HepG2 (cell line): ENCODE data around the gene TM4SF5. TPM values are rescaled to one million over a fixed set of nuclear protein-coding genes. Genes with fewer than 3 reads are reported as not detected.

Source experiments
- BRCA1 ChIP-seq: sonication (generic); formaldehyde crosslinking; IDR thresholded peaks from 2 replicates; pipeline ENCODE4 v1.4.0; 2020; ENCODE audit warnings: missing genetic modification reagents
- ETV5 ChIP-seq: IDR thresholded peaks from 2 replicates; pipeline ENCODE4 v1.6.1; 2018; ENCODE audit warnings: missing biosample characterization, missing genetic modification reagents, inconsistent platforms, borderline replicate concordance
- FOXO1 ChIP-seq: sonication (generic); formaldehyde crosslinking; IDR thresholded peaks from 2 replicates; pipeline ENCODE4 v1.4.0; 2020; ENCODE audit warnings: missing genetic modification reagents
- KLF12 ChIP-seq: sonication (generic); formaldehyde crosslinking; IDR thresholded peaks from 2 replicates; pipeline ENCODE4 v1.4.0; 2020; ENCODE audit warnings: missing genetic modification reagents, borderline replicate concordance
- PBX3 ChIP-seq: sonication (generic); formaldehyde crosslinking; IDR thresholded peaks from 2 replicates; pipeline ENCODE4 v1.8.1; 2023; ENCODE audit warnings: missing genetic modification reagents, inconsistent platforms, borderline replicate concordance
- RARG ChIP-seq: sonication (generic); formaldehyde crosslinking; IDR thresholded peaks from 2 replicates; pipeline ENCODE4 v1.4.0; 2020; ENCODE audit warnings: low read depth, mild to moderate bottlenecking, missing genetic modification reagents
- SKI ChIP-seq: fragments of 450-650 bp; IDR thresholded peaks from one replicate; pipeline ENCODE4 v1.6.1; 2018; ENCODE audit warnings: mild to moderate bottlenecking; ENCODE audit not compliant: partially characterized antibody
- STAT5B ChIP-seq: sonication (generic); formaldehyde crosslinking; IDR thresholded peaks from 2 replicates; pipeline ENCODE4 v1.4.0; 2020; ENCODE audit warnings: missing genetic modification reagents
- ZBTB43 ChIP-seq: sonication (generic); formaldehyde crosslinking; conservative IDR thresholded peaks from 2 replicates; pipeline ENCODE4 v1.4.0; 2020; ENCODE audit warnings: missing genetic modification reagents
- ZFX ChIP-seq: sonication (generic); formaldehyde crosslinking; IDR thresholded peaks from 2 replicates; pipeline ENCODE4 v1.4.0; 2020; ENCODE audit warnings: mild to moderate bottlenecking, low read depth, missing genetic modification reagents, moderate library complexity
- ZNF225 ChIP-seq: sonication (generic); formaldehyde crosslinking; IDR thresholded peaks from 2 replicates; pipeline ENCODE4 v1.4.0; 2020; ENCODE audit warnings: mild to moderate bottlenecking, missing genetic modification reagents
- ZNF234 ChIP-seq: sonication (generic); formaldehyde crosslinking; conservative IDR thresholded peaks from 2 replicates; pipeline ENCODE4 v1.5.1; 2020; ENCODE audit warnings: mild to moderate bottlenecking, missing genetic modification reagents
- ZNF253 ChIP-seq: sonication (generic); formaldehyde crosslinking; IDR thresholded peaks from 2 replicates; pipeline ENCODE4 v1.8.0; 2022; ENCODE audit warnings: mild to moderate bottlenecking, missing genetic modification reagents, borderline replicate concordance
- ZNF331 ChIP-seq: sonication (generic); formaldehyde crosslinking; IDR thresholded peaks from 2 replicates; pipeline ENCODE4 v1.4.0; 2020; ENCODE audit warnings: missing genetic modification reagents
- ZNF430 ChIP-seq: sonication (generic); formaldehyde crosslinking; IDR thresholded peaks from 2 replicates; pipeline ENCODE4 v1.9.0; 2021; ENCODE audit warnings: mild to moderate bottlenecking, missing genetic modification reagents
- ZNF547 ChIP-seq: sonication (generic); formaldehyde crosslinking; IDR thresholded peaks from 2 replicates; pipeline ENCODE4 v1.5.1; 2020; ENCODE audit warnings: mild to moderate bottlenecking, missing genetic modification reagents
- ZNF563 ChIP-seq: sonication (generic); formaldehyde crosslinking; IDR thresholded peaks from 2 replicates; pipeline ENCODE4 v1.8.0; 2022; ENCODE audit warnings: mild to moderate bottlenecking, moderate library complexity, missing genetic modification reagents
- ZNF766 ChIP-seq: sonication (generic); formaldehyde crosslinking; IDR thresholded peaks from 2 replicates; pipeline ENCODE4 v1.5.0; 2020; ENCODE audit warnings: missing genetic modification reagents, borderline replicate concordance
- ZNF83 ChIP-seq: sonication (generic); formaldehyde crosslinking; IDR thresholded peaks from 2 replicates; pipeline ENCODE4 v1.4.0; 2020; ENCODE audit warnings: missing genetic modification reagents, mild to moderate bottlenecking, borderline replicate concordance
- polyA plus RNA-seq, 8 experiments: library from polyadenylated mRNA; depleted of rRNA in 3 of 8; stranded (reverse) in 7 of 8; unstranded in 1 of 8; fragments of >200 nt; fragmentation: Illumina TruSeq in 4 of 8; extraction: Trizol in 4 of 8; gene quantifications; 2 replicates each; pipeline versions ENCODE4 v1.2.1 to v1.2.3, GENCODE V29; 2011 to 2016; ENCODE audit warnings: low read depth in 4 of 8, missing spikeins in 1 of 8, mixed read lengths in 1 of 8; ENCODE audit not compliant: insufficient read depth in 1 of 8
- total RNA-seq, 5 experiments: library from RNA; depleted of rRNA; stranded (reverse); fragments of >200 nt; fragmentation: Illumina TruSeq; extraction: Trizol; gene quantifications; 2 replicates each; pipeline ENCODE4 v1.2.3, GENCODE V29; 2016; ENCODE audit warnings: low read depth in 1 of 5
- TF ChIP-seq, protein P1 (sequence below): sonication (generic); formaldehyde crosslinking; IDR thresholded peaks from 2 replicates; pipeline ENCODE4 v1.8.0; 2022; ENCODE audit warnings: mild to moderate bottlenecking, missing genetic modification reagents
- TF ChIP-seq, protein P2 (sequence below): sonication (generic); formaldehyde crosslinking; conservative IDR thresholded peaks from 2 replicates; pipeline ENCODE4 v1.8.0; 2022; ENCODE audit warnings: mild to moderate bottlenecking, moderate library complexity, missing genetic modification reagents
- TF ChIP-seq, protein P3 (sequence below): sonication (generic); IDR thresholded peaks from 2 replicates; pipeline ENCODE4 v1.6.1; 2016; ENCODE audit warnings: low read depth, borderline replicate concordance

Gene TM4SF5
- total and polyA plus RNA-seq, 2 of the 13 experiments (the other 11 are each of a cell fraction or from before 2014, with no cell fraction given), result 30.1 to 126 TPM

DNA sequence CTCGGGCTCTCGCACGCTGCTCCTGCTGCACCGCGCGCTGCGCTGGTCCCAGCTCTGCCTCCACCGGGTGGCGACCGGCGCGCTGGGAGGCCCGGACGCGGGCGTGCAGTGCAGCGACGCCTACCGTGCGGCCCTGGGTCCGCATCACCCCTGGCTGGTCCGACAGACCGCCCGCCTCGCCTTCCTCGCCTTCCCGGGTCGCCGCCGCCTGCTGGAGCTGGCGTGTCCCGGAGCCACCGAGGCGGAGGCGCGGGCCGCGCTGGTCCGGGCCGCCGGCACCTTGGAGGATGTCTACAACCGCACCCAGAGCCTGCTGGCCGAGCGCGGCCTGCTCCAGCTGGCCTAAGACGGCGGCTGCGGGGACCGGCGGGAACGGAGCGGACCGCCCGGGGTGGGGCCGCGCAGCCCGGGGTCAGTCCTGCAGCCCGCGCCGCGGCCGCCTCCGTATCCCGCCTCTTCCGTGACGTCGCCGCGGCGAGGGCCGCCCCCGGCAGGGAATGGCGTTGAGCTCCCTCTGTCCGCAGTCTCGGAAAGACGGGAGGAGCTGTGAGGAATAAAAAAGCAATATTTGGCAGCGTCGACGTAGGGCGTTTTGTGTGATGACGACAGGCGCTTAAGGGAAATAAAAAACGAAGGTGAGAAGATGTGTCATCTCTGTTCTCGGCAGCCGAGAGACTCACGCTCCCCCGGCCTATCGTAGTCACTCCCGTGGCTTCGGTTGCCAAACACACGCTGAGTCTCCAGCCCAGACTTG is 18.4 kb downstream of the TM4SF5 start (continued):
- TF ChIP-seq FOXO1 (peak; percentile 33; the same call in 1 of the 2 replicates), ZNF766 (CRISPR knock-in tag) (peak; percentile 56; the same call in 1 of the 2 replicates), ZNF563 (peak; percentile 85), ETV5 (CRISPR knock-in tag) (peak; percentile 91), ZNF430 (CRISPR knock-in tag) (peak; percentile 71; the same call in 1 of the 2 replicates), ZFX (CRISPR knock-in tag) (peak; percentile 93), ZNF331 (CRISPR knock-in tag) (peak; percentile 54; the same call in 1 of the 2 replicates), ZNF234 (CRISPR knock-in tag) (peak; percentile 88; the same call in 1 of the 2 replicates), SKI (peak; percentile 73), STAT5B (CRISPR knock-in tag) (no peak), ZNF83 (CRISPR knock-in tag) (no peak), BRCA1 (peak; percentile 57; the same call in 1 of the 2 replicates), RARG (no peak), ZBTB43 (CRISPR knock-in tag) (peak; percentile 48; the same call in 1 of the 2 replicates), ZNF253 (CRISPR knock-in tag) (no peak), ZNF225 (CRISPR knock-in tag) (peak; percentile 67), ZNF547 (peak; percentile 19; the same call in 1 of the 2 replicates), KLF12 (CRISPR knock-in tag) (0 out of 2 replicates have a peak, but pooled peaks have one; percentile 59), PBX3 (CRISPR knock-in tag) (no peak; the same call in 1 of the 2 replicates)
- TF ChIP-seq, protein P1, sequence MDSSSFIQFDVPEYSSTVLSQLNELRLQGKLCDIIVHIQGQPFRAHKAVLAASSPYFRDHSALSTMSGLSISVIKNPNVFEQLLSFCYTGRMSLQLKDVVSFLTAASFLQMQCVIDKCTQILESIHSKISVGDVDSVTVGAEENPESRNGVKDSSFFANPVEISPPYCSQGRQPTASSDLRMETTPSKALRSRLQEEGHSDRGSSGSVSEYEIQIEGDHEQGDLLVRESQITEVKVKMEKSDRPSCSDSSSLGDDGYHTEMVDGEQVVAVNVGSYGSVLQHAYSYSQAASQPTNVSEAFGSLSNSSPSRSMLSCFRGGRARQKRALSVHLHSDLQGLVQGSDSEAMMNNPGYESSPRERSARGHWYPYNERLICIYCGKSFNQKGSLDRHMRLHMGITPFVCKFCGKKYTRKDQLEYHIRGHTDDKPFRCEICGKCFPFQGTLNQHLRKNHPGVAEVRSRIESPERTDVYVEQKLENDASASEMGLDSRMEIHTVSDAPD (CRISPR knock-in tag), result peak; percentile 19; the same call in 1 of the 2 replicates
- TF ChIP-seq, protein P2, sequence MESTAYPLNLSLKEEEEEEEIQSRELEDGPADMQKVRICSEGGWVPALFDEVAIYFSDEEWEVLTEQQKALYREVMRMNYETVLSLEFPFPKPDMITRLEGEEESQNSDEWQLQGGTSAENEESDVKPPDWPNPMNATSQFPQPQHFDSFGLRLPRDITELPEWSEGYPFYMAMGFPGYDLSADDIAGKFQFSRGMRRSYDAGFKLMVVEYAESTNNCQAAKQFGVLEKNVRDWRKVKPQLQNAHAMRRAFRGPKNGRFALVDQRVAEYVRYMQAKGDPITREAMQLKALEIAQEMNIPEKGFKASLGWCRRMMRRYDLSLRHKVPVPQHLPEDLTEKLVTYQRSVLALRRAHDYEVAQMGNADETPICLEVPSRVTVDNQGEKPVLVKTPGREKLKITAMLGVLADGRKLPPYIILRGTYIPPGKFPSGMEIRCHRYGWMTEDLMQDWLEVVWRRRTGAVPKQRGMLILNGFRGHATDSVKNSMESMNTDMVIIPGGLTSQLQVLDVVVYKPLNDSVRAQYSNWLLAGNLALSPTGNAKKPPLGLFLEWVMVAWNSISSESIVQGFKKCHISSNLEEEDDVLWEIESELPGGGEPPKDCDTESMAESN, result peak; percentile 87
- TF ChIP-seq, protein P3, sequence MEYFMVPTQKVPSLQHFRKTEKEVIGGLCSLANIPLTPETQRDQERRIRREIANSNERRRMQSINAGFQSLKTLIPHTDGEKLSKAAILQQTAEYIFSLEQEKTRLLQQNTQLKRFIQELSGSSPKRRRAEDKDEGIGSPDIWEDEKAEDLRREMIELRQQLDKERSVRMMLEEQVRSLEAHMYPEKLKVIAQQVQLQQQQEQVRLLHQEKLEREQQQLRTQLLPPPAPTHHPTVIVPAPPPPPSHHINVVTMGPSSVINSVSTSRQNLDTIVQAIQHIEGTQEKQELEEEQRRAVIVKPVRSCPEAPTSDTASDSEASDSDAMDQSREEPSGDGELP, result peak; percentile 11; the same call in 1 of the 2 replicates
